HG03432 (cell line): ENCODE results near the gene MAML3.

ENCODE experiments used
- ATAC-seq: cut with Tn5 transposase; IDR thresholded peaks from one replicate; pipeline ENCODE4 v1.9.1; 2021; ENCODE audit warnings: mild to moderate bottlenecking, moderate library complexity; ENCODE audit not compliant: unreplicated experiment

MAML3 gene

DNA sequence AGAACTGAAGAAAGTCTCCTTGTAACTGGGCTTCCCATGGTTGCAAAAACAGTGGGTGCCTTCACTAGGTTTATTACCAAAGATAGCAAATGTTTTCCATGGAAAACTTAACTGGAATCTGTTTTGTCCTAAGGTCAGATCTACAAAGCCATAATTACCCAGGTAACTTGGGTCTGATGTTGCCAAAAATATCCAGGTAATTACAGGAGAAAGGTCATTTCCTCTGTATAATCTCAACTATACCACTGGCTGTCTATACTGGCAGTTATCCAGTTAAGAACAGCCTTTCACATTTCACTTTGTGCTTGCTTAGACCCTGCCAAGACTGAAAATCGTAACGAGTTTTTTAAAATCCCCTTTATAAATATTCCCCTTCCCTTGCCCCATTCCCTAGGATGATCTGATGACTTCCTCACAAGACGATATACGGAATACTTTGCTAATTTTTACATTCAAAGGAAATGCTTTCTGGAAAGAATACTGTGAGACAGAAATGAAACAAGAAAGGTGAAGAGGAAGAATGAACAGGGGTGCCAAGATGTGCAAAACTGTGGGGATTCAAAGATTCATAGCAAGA is 105.5 kb downstream of the MAML3 start:
- no peak for ATAC-seq

DNA sequence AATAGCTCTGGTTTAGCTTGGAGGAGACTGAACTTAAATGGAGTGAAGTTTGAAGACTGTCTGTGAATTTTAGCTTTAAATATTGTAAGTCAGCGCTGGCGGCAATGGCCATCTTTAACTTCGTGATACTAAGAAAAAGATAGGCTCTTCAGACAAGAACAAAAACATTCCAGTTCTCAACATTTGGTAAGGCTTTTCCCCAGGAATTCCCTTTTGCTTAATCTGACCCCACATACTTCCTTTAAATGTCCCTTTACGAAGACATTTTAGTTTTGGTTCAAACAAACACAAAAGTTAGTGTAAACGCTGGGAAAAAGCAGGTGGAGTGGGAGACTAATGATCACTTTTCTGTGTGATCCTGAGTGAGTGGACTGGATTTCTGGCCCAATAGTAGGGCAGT is 106.2 kb downstream of the MAML3 start:
- no peak for ATAC-seq

DNA sequence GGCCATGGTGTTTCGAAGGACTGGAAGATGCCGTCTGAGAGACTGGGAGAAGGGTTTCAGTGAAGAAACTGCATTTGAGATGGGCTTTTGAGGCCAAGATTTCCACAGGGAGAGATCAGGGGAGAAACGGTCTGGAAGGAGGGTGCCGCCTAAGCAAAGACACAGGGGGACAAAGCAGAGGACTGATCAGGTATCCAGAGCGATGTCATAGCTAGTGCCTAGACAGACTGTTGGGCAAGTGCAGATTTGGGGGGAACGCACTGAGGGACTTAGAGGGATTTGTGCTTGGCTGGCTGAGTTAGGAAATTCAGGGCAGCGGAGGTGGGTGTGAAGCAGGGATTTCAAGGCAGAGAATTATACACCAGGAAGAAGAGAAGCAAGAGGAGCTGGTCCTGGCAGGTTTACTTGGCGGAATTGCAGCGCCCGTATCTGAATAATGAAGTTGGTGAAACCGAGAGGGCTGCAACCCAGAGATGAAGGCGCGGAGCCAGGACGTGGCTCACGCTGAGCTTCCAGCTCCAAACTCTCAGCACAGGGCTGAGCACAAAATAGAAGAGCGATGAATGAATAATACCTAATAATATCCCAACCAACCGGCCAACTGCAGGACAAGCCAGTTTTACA is 106.9 kb downstream of the MAML3 start:
- no peak for ATAC-seq

DNA sequence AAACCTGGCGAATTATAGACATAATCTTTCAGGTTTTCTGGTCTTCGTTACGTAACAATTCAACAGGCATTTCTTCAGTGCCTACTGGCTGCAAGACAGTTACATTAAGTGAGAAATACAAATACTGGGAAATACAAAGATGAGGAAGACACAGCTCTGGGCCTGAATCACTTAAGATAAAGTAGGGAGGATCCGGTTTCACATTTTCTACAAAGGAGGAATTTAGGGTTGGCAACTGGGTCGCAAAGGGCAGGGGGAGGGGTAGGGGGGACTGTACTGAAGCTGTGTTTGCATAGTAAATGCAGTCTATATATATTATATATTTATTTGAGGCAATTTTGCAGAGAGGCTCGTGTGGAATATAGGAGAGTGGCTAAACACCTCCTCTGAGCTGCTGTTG is 107.4 kb downstream of the MAML3 start:
- ATAC-seq, result no peak

DNA sequence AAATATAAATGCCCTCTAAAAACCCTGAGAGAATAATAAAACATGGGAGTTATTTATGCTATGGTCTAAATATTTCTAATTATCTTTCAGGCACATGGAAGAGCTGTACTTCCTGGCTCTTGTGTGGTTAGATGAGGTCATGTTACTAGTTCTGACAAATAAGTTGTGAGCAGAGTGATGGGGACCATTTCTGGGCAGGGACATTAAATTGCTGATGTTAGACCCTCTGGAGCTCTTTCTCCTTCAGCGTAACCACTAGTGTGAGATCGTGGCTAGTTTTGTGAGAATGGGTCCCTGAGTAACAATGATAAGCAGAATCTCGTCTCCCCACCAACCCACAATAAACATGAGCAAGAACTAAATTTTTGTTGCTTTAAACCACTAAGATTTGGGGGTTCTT is 108.0 kb downstream of the MAML3 start:
- ATAC-seq, result no peak

DNA sequence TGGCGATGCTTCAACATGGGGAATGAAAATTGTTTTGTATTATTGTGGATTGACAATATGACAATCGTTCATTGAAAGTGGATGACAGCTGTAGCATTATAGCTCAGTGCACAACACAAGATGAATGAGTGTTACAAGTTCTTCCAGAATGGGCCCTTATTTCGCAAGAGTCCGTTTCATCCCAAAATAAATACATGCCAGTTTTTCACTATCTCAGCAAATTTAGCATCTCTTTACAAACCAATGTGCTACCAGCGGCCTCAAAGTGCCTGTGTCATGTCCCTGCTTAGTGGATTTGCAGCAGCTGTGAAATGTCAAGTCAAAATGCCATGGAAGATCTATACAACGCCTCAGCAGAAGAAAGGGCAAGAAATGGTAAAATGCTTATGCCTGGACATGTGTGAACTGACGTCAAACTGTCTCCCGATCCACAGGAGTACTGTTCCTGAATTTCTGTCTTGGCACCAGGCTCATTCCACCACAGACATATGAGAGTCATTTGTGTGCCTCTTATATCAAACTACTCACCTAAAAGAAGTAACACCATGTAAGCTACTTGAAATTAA is 109.6 kb downstream of the MAML3 start:
- ATAC-seq, result no peak

DNA sequence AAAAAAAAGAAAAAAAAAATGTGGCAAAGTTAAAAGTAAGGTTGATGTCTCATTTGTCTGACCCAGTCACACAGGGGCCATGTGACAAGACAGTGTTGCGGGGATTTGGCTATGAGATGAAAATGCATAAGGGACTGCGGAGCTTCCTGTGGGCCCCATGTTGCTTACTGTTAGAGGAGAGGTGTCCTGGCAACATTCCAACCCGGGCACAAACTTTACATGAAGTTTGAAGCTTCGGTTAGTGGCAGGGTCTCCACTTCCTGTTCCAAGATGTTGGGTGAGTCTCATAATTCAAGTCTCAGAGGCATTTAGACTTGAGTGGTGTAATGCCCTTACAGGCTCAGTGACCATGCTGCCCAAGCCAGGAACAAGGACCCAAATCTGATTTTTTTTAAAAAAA is 111.3 kb downstream of the MAML3 start:
- ATAC-seq, result no peak

DNA sequence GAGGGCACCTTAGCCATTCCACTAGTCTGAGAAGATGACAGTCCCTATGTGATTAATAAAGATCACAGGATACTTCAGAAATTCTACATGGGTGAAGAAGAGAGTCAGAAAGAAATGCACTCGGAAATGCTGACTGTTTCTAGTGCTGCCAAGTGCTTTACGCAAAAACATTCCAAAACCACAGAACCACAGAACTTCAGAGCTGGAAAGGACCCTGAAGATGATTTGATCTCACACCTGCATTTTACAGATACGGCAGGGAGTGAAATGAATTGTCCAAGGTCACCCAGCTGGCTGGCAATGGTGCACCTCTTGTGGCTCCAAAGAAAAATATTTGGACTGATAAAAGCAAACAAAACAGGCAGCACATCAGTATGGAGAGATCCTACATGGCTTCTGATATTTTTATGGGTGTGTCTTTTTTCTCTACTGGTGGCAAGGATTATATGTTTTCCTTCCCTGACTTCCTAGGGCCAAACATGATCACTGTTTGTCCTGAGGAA is 115.9 kb downstream of the MAML3 start:
- ATAC-seq, result no peak

DNA sequence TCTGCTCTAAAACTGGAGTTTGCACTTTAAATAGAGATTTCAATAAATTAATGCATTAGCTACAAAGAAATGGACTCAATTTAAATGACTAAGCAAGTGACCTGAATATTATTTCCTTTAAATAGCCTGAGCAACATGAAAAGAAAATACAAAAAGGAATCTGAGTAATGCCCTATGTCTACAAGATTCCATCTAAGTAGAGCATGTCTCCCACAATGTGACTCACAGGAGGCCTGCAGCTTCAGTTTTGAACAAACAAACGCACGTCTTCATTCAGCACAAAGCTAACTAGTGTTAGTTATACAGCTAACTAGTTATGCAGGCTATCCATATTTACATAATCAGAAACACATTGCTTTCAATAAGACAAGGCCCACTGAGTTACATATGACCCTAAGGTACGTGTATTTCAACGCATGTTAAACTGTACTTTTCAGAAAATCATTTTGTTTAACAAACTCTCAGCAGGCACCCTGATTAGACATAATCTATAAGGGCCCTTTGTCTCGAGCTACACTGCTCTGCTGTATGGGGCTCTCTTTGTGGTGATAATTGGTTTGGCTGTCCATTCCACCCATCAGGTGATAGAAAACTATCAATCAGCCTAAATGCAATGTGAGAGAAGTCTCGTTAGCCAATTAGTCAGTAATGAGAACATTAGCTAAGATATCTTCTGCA is 116.5 kb downstream of the MAML3 start:
- ATAC-seq, result no peak

DNA sequence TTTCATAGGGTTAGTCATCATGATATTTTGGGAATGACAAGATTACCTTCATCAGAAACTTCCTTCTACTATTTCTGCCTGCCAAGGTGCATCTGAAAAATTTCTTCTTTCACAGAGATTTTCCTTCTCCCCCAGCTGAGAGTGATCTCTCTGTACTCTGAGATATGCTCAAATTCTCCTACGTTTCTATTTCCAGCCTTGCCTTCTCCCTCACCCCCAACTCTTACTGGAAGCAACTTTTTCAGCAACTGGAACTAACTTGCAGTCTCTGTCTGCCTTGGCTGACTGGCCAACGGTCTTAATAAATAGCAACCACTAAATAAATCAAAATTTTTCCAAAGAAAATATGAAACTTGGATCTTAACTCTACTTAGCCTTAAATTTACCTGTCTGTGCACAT is 122.3 kb downstream of the MAML3 start:
- no peak for ATAC-seq

DNA sequence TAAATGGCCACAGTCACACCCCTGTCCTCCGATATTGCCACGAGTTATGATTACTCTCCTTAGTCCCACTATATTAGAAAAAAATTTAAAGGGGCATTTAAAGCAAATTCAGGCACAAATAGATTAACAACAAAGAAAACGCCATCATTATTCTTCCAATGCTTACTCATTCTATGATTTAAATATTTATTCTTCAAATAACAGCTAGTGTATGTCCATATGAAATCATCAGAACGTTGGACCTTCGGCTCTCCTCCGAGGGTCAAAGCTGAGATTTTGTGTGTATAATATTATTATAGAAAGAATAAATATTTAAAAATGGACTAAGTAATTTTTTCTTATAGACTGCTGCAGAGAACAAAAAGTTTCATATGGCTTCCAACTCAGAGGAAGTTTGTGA is 122.9 kb downstream of the MAML3 start:
- no peak for ATAC-seq

DNA sequence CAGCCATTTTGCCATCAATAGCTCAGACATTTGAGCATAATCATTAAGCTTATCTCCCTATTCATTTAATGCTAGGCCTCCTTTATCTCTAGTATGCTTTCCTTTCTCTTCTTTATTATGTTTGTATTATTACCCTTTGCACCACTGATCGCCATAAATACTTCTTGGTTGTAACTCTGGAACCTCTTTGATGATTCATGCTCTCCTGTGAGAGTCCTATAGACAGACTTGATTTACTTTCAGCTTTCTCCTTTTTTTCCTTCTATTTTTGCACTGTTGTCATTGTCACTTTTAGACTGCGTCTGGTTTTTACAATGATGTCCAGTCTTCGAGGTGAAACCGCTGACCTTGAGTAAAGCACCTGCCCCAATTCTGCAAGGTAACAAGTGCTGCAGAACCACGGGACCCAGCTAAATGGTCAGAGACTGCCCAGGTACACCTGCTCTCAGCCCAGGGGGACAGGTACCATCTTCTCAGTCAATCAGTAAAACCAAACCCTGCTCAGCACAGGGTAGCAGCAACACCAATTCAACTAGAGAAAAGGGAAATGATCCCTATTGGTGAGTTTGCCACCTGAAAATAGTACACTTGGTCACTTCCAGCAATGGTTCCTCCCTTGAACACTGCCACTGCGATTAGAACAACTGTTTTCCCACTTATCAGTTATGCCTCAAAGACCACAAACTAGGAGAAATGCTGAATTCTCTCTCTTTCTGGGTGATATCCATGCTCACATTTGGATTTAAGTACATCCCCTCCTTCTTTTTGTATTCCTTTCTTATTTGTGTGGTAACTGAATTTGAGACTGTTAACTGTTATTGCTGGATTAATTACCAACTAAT is 125.1 kb downstream of the MAML3 start:
- no peak for ATAC-seq

DNA sequence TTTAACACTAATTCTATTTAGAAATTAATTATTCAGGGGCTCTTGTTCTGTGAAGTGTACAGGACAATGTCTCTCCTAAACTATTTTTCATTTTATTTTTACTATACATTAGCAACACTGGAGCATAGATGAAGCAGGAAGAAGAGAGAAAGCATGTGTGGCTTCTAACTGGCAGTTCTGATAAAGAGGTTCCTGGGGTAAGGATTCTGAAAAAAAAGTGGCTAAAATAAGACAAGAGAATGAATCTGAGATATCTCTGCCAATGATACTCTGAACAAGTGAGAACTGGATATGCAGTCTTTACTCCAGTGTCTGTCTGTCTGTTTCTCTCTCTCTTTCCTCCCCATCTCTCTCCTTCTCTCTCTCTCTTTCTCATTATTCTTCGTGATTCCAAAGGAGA is 125.9 kb downstream of the MAML3 start:
- no peak for ATAC-seq

DNA sequence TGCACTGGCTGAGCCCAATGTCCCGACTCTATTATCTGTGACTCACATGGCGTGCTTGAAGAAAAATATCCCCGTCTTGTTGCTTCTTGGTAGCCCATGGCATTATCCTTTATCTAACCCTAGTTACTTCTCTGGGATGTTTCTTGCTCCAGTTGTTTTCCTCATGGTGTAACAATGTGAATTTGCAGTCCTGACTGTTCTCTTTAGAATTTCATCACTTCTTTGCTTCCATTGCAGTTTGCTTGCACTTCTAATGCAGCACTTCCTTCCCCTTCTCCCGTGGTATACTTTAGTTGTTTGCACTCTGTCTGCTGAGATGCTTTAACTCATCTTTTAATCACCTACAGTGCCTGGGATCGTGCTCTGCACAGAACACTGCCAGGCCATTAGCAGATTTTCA is 126.9 kb downstream of the MAML3 start:
- ATAC-seq, result no peak

DNA sequence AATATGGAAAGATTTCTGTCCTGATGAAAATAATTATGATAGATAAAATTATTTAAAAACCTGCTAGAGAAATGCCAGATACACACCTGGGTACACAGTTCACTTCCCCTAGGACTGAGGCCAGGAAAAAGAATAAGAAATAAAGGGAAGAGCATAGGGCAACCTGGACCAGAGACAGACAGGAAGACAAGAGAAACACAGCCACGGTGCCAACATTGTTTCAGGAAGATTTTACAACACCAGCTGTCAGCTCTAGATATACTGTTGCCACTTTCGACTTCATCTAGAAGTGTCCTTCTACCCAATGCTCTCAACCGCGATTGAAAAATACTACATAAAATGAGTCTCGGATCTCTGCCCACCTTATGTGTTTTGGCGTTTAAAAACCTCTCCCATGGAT is 128.5 kb downstream of the MAML3 start:
- ATAC-seq, result no peak

DNA sequence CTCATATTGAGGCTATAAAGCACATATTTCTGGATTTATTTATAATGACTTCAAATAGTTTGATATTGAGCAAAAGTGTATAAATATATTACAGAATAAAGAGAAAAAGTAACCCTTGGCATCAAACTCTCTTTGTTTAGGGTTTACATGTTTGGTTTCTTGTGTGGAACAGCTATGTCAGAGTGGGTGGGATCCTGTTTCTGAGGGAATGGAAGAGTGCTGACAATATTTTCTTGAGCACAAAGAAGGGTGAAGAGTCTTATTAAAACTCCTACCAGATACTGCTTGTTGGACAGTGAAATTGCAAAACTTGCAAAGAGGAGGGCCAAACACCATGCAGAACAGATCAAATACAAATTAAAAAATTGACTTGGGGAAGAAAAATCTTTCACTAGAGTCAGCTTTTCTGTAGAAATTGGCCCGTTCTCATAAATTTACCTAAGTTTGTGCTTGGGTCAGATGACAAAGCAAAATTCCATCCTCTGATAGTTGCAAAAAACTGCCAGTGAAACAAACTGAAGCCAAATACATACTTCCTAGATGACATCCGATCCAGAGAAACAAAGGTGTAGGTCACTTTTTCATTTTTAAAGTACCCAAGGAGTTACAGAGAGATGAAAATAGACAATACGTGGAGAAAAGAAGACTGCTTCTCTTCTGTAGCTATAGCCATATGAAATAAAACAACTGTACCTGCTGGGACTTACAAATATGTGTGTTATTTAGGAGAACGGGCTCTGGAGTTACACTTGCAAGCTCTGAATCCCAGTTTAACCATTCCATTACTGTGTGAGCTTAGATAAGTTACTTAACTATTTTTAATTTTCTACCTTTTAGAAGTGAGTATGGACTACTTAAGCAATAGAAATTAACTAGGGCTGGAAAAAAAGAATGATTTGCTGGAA is 133.3 kb downstream of the MAML3 start:
- no peak for ATAC-seq

DNA sequence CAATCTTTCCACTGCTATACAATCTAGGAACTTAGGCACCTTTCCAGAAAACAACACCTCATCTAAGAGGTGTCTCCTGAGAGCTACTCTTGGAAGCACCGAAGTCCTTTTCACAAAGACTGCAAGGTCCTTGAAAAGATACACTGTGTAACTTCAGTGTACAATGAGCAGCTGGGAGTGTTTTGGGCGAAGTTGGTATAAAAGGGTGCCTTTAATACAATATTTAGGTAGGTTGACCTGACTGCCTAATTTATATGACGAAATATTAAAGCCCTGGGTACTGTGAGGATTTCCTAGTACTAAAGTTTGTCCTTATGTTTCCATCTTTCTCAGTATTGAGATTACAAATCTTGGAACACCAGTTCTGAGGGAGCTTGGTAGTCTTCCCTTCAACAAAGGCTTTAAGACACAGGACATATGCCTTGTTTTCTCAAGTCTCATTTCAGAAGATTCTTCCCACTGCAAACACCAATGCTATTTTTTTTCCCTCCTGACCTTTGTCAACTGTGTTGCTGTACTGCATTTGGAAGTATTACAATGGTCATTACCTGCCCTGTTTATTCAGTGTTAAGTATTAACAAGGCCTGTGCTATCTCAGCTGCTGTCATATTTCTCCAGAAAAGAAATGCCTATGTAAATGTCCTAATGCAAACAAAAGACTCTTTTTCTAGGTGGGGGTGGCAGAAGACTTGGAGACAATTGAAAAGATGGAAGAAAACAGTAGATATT is 134.2 kb downstream of the MAML3 start:
- no peak for ATAC-seq

DNA sequence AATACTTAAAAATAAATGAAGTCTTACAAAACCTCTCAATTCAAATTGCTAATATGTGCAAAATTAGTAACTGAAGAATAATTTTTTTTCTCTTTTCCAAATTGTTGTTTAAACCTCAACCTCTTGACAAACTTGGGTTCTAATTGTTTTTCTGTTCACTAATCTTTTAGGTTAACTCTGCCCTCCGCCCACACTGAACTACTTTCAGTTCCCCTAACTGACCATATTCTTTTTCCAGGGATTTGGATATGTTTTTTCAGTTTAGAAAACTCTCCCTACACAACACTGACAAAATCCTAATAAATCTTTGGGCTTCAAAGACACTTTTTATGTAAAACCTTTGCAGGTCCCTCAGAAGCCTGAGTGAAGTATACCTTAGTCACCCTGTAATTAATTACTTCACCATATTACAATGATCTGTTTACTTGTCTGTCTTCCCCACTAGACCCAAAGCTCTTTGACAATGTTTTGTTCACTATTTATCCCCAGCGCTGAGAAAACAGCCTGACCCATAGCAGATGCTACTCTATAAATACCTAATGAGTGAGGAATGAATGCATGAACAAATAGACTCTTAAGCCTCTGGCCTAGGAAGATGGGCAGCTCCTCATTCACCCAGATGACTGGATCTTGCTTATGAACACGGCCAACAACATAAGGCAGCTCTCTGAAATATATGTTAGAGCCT is 134.9 kb downstream of the MAML3 start:
- ATAC-seq, result no peak

DNA sequence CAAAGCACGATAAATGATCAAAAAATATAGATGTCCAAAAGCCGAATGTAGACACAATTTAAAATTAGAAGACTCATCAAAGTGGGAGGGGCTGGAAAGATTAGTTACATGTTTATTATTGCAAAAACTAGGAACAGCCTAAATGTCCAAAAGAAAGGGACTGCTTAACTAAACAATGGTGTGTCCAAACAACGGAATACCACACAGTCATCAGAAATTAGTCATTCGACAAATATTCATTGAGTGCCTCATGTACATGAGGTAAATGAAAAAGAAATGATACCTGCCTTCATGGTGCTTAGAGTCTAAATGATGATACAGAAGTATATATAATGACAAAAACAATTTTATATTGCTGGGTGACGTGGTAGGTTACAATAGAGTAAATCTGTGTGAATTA is 139.7 kb downstream of the MAML3 start:
- ATAC-seq, result no peak
